ENCODE data around the gene UPF2. TPM values are rescaled to one million over a fixed set of nuclear protein-coding genes. Genes with fewer than 3 reads are reported as not detected.

Gene UPF2
- total RNA-seq, 1 donor from 2014 or later, result 21.6 TPM

DNA sequence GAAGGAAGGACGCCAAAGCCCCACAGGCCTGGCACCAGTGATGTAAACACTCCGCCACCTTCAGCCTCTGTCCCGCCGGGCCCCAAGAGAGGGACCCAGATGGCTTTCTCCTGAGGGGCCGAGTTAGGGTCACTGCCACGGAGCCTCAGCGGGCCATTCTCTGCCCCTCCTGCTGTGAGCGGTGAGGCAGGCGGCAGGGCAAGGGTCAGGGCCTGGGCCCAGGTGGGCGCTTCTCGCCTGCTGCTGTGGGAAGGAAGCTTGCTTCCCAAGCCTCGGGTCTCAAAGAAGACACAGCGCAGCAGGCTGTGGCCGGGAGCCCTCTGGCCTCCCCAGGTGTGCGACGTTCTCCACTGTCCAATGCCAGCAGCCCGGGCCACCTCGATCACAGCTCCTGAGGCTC, 134.7 kb downstream of the UPF2 start:
- TF ChIP-seq, protein P1, sequence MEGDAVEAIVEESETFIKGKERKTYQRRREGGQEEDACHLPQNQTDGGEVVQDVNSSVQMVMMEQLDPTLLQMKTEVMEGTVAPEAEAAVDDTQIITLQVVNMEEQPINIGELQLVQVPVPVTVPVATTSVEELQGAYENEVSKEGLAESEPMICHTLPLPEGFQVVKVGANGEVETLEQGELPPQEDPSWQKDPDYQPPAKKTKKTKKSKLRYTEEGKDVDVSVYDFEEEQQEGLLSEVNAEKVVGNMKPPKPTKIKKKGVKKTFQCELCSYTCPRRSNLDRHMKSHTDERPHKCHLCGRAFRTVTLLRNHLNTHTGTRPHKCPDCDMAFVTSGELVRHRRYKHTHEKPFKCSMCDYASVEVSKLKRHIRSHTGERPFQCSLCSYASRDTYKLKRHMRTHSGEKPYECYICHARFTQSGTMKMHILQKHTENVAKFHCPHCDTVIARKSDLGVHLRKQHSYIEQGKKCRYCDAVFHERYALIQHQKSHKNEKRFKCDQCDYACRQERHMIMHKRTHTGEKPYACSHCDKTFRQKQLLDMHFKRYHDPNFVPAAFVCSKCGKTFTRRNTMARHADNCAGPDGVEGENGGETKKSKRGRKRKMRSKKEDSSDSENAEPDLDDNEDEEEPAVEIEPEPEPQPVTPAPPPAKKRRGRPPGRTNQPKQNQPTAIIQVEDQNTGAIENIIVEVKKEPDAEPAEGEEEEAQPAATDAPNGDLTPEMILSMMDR (IDR thresholded peaks at IDR 0.05), result no peak
- TF ChIP-seq POLR2AphosphoS5 (IDR thresholded peaks at IDR 0.05; ENCODE audit: insufficient read depth in 1 of 2, low read depth in 1 of 2) (no peak), POLR2A (IDR thresholded peaks at IDR 0.05) (no peak)
- Histone ChIP-seq H3K27ac (no peak overlapping the region), H3K36me3 (no peaks in the 10 kb centered on the region), H3K27me3 (no peaks in the 10 kb centered on the region), H3K9me3 (no peaks in the 10 kb centered on the region), H3K4me1 (no peaks in the 10 kb centered on the region), H3K4me3 (no peak overlapping the region)
- intact Hi-C loops (cut with DNase I), result no loop called here
- DNase-seq (ENCODE audit: extremely low spot score in 2 of 2), result no peak

- no peak for DNase-seq (ENCODE audit: extremely low spot score in 2 of 2)
- Histone ChIP-seq H3K27ac (no peak overlapping the region), H3K4me3 (no peak overlapping the region), H3K27me3 (no peaks in the 10 kb centered on the region), H3K4me1 (no peaks in the 10 kb centered on the region), H3K36me3 (no peaks in the 10 kb centered on the region), H3K9me3 (no peaks in the 10 kb centered on the region)
- intact Hi-C loops (cut with DNase I), result no loop called here
- TF ChIP-seq POLR2A (IDR thresholded peaks at IDR 0.05), result no peak
- TF ChIP-seq, protein P1 (IDR thresholded peaks at IDR 0.05), result no peak
- no peak for TF ChIP-seq POLR2AphosphoS5 (IDR thresholded peaks at IDR 0.05; ENCODE audit: insufficient read depth in 1 of 2, low read depth in 1 of 2)
These were observed 135.9 kb downstream of the UPF2 start for GRCh38 chr10:11906714-11907113.

GRCh38 chr10:11902646-11903045, 140.0 kb downstream of the UPF2 start:
- Histone ChIP-seq H3K27me3 (no peaks in the 10 kb centered on the region), H3K4me3 (no peak overlapping the region), H3K4me1 (no peaks in the 10 kb centered on the region), H3K27ac (no peak overlapping the region), H3K9me3 (no peaks in the 10 kb centered on the region), H3K36me3 (no peaks in the 10 kb centered on the region)
- no peak for TF ChIP-seq POLR2AphosphoS5 (IDR thresholded peaks at IDR 0.05; ENCODE audit: insufficient read depth in 1 of 2, low read depth in 1 of 2)
- no peak for TF ChIP-seq POLR2A (IDR thresholded peaks at IDR 0.05)
- TF ChIP-seq, protein P1 (IDR thresholded peaks at IDR 0.05), result no peak
- DNase-seq (ENCODE audit: extremely low spot score in 2 of 2), result no peak
- intact Hi-C loops (cut with DNase I), result no loop called here

- H3K9me3 ChIP-seq, result no peaks in the 10 kb centered on the region
- H3K27ac ChIP-seq, result no peak overlapping the region
- intact Hi-C loops (cut with DNase I), result no loop called here
- no peak overlapping the region for H3K4me3 ChIP-seq
- TF ChIP-seq POLR2AphosphoS5 (IDR thresholded peaks at IDR 0.05; ENCODE audit: insufficient read depth in 1 of 2, low read depth in 1 of 2), result no peak
- TF ChIP-seq, protein P1 (IDR thresholded peaks at IDR 0.05), result no peak
- no peak for TF ChIP-seq POLR2A (IDR thresholded peaks at IDR 0.05)
- H3K27me3 ChIP-seq, result no peaks in the 10 kb centered on the region
- H3K36me3 ChIP-seq, result no peaks in the 10 kb centered on the region
- H3K4me1 ChIP-seq, result no peaks in the 10 kb centered on the region
- no peak for DNase-seq (ENCODE audit: extremely low spot score in 2 of 2)
These were observed 140.7 kb downstream of the UPF2 start for GRCh38 chr10:11901833-11902475.

GRCh38 chr10:11901454-11901832, 141.2 kb downstream of the UPF2 start:
- H3K4me1 ChIP-seq, result no peaks in the 10 kb centered on the region
- no peaks in the 10 kb centered on the region for H3K36me3 ChIP-seq
- TF ChIP-seq POLR2A (IDR thresholded peaks at IDR 0.05), result no peak
- no peak overlapping the region for H3K4me3 ChIP-seq
- intact Hi-C loops (cut with DNase I), result no loop called here
- H3K9me3 ChIP-seq, result no peaks in the 10 kb centered on the region
- H3K27me3 ChIP-seq, result no peaks in the 10 kb centered on the region
- DNase-seq (ENCODE audit: extremely low spot score in 2 of 2), result no peak
- H3K27ac ChIP-seq, result no peak overlapping the region
